COLO829 (cell line): ENCODE measurements around the gene TLDC2.
"Not testable (repeated sequence)": the region's sequence is repeated elsewhere in the genome, so short reads cannot be mapped to it uniquely, and the experiment has no call there.

ENCODE experiments used
- DNase-seq: peaks from one replicate; pipeline ENCODE4 v3.0.0; 2012; ENCODE audit warnings: low spot score

The TLDC2 gene

DNA sequence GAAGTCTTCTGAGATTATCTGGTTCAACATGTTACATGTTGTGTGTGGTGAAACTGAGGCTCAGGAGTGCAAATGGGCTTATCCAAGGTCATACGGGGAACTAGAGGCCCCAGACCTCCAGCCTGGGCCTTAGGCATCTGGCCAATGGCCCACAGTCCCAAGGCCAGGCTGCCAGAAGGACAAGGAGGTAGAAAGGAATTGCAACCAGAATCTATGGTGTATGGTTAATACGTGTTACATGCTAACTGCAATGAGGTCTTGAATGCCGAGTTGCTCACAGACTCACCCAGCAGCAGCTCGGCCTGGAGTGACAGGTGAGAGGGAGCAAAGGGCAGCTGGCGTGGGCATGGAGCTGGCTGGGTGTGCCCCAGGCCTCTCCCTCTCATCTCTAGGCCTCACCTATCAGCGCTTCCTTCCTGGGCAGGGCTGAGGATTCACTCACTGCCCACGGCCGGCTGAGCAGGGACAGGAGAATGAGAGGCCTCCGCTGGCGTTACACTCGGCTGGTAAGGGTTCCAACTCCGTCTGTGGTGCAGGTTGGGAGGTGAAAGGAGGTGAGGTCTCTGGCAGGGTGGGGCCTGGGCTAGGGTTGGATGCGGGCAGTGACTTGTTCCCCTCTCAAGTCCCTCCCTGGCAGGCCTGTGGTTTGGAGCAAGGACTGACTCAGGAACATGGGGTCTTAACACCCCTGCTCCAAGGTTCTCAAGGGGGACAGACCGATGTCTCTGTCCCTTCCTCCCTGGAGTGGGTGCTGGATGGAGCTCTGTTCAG lies at the start of gene TLDC2:
Gene TLDC2 (plus strand): TSS at position 437 of the 771 bp plus-strand sequence. CDS start 37 bp downstream, at position 474.
- DNase-seq = no peak

DNA sequence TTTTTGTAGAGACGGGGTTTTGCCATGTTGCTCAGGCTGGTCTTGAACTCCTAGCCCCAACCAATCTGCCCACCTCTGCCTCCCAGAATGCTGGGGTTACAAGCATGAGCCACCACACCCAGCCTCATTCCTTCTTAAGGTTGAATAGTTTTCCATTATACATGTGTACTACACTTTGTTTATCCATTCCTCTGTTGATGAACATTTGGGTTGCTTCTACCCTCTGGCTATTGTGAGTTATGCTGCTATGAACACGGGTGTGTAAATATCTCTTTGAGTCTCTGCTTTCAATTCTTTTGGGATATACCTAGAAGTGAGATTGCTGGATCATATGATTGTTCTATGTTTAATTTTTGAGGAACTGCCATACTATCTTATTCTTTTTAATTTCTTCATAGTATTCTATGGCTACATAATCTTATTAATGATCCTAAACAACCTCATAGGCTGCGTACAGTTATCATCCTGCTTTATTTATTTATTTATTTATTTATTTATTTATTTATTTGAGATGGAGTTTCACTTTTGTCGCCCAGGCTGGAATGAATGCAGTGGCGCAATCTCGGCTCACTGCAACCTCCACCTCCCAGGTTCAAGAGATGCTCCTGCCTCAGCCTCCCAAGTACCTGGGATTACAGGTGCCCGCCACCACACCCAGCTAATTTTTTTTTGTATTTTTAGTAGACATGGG lies 49.2 kb upstream of the TLDC2 start:
- DNase-seq = no peak

DNA sequence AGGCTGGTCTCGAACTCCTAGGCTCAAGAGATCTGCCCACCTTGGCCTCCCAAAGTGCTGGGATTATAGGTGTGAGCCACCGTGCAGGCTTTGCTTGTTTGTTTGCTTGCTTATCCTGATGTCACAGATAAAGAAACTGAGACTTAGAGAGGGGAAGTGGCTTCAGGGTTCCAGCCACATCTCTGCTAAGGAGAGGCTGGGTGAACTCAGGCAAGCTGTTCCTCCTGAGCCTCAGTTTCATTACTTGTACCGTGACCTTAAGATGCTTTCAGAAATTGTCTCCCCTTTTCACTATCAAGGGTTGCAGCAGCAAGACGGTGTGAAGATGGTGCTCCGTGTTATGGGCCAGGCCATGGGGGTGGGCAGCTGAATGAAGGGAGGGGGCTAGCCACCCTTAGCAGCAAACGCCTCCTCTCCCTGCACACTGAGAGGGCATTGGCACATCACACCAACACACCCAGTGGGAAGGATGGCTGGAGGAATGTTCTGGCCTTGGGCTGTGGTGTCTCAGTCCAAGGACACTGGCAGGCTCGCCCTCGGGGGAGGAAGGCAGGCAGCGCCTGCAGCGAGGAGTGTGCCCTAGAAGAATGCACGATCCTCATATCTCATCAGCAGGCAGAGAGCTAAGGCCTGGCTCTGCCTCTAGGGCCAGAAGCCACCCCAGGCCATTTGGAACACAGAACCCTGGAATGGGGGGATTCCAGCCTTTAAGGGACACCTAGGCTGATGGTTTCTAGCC lies 48.2 kb upstream of the TLDC2 start:
- DNase-seq = no peak

DNA sequence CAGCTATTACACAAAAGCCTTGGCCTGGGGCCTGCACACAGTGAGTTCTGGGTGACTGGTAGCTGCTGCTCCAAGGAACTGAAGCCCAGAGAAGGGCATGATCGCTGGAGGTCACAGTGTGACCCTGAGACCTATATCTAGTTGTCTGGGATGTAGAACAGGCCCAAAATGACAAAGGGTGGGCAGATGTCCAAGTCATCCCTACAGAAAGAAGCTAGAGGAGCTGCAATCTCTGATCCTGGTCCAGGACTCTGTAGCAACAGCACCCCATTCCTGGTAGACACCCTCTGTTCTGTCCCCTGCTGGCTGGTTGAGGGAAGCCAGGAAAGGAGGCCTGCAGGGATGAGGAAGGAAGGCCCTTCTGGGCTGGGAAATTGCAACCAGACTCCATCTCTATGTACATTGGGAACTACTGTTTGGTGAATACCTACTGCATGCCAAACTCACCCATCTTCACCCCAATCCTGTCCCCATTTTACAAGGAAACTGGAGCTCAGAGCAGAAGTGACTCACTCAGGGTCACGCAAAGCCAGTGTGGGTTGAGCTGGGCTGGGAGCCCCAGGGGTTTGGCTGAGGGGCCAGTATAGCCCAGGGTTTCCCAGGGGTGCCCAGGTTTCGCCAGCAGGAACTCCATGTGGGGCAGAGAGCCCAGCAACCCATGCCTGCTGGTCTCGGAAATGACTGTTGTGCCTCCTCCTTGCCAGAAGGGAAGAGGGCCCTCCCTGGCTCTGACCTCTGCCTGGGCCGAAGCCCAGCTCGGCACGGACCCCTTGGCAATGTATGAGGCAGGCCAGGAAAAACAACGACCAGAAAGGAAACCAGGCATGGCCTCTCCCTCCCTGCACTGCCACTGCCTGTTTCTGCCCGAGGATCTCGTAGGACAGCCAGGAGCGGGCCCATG lies 44.9 kb upstream of the TLDC2 start:
- DNase-seq = no peak

DNA sequence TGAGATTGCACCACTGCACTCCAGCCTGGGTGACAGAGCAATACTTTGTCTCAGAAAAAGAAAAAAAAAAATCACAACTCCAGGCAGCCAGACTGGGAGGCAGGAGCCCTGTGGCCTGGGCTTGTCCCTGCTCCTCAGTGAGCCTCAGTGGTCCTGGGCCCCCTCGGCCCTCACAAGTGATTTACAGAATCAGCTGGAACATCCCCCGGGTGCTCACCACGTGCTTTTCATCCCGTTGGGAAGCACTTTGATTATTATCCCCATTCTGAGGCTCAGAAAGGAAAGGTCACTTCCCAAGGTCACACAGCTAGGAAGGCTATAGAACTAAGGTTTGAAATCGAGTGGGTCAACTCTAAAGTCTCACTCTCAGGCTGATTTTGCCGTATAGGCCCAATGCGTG lies 43.1 kb upstream of the TLDC2 start:
- no peak for DNase-seq

DNA sequence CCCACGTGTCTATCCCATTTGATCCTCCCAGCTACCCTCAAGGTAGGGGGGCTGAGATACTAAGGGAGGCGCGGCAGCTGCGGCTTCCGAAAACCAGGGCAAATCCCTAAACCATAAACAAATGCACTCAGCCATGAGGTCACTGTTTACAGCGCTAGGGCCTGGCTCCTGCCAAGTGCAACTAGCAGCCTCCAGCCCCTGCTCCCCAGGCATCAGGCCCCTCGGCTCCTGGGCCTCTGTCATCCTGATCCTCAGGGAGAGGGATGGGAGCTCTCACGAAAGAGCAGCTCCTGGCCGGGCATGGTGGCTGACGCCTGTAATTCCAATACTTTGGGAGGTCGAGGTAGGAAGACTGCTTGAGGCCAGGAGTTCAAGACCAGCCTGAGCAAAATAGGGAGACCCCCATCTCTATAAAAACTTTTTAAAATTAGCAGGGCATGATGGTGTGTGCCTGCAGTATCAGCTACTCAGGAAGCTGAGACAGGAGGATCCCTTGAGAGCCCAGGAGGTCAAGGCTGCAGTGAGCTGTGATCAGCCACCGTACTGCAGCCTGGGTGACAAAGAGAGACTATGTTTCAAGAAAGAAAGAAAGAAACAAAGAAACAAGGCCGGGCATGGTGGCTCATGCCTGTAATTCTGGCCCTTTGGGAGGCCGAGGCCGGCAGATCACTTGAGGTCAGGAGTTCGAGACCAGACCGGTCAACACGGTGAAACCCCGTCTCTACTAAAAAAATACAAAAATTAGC lies 42.5 kb upstream of the TLDC2 start:
- no peak for DNase-seq

DNA sequence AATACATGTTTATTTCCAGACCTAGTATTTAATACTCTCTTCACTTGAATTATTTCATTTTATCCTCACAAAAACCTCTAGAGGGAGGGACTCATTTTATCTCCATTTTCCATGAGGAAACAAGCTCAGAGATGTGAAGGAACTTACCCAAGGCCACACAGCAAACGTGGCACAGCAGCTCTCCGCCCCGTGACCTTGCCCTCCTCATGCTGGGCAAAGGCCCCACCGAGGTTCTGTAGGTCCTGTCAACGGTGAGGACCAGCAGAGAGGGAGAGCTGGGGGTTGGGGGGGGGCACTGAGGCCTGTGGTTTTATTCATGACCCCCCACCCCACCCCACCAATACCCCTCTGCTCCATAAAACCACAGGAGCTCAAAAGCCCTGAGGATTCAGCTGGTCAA lies 40.9 kb upstream of the TLDC2 start:
- no peak for DNase-seq

DNA sequence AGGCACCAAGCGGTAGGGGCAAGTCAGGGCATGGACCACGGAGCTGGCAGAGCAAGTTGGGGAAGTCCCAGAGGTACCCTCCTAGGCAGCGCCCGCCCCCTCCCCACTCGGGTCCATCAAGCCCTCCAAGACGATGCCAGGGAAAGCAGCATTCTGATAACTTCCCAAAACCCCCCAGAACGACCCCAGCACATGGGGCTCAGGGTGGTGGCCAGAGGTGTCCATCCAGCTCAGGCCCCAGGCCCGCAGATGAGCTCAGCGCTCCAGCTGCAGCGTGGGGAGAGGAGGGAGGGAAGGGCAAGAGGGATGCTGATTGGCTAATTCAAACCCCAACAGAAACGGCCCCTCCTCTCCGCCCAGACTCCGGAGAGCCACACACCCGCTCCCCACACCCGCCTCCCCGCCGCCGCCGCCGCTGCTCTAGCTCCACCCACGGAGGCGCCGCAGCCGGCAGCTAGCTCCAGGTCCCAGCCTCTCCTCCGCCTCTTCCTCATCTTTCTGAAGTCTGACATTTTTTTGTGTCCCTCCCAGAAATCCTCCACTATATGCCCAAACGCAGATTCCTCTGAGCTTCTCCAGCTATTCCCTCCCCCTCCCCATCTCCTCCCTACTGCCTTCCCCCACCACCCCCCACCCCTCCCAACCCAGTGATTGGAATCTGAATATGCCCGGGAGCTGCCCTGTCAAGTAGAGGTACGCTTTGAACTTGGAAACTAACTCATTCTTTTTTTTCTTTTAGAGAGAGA lies 40.3 kb upstream of the TLDC2 start:
- peak; percentile 97 for DNase-seq

DNA sequence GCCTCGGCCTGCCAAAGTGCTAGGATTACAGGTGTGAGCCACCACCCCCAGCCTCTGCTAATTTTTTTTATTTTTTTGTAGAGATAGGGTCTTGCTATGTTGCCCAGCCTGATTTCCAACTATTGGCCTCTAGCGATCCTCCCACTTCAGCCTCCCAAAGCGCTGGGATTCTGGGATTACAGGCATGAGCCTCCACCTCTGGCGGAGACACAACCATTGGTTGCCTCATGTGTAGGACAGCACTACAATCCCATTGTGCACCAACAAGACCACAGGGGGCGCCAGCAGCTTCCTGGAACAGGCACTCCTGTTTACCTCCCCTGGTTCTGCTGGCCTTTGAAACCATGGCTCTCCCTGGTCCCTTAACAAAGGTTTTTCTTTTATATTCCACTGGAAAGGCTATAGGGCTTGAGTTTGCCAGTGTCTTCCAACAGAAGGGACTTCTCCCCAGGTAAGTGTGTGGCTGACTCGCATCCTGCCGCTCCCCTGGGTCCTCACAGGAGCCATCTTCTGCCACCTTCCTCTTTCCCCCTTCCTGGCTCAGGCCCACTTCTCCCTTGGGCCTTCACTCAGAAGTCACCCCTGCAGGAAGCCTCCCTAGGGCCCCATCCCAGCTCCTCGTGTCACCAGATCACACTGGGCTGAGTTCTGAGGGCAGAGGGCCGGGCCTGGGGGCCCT lies 39.2 kb upstream of the TLDC2 start:
- DNase-seq = peak; percentile 60

DNA sequence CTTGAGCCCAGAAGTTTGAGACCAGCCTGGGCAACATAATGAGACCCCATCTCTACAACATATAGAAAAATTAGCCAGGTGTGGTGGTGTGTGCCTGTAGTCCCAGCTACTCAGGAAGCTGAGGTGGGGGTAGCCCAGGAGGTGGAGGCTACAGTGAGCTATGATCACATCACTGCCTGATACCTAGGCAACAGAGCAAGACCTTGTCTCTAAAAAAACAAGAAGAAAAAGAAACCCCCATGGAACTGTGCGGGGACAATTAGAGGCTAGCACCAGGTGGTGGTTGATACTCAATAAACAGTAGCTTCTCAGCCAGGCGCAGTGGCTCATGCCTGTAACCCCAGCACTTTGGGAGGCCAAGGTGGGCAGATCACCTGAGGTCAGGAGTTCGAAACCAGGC lies 37.6 kb upstream of the TLDC2 start:
- DNase-seq = not testable (repeated sequence)

DNA sequence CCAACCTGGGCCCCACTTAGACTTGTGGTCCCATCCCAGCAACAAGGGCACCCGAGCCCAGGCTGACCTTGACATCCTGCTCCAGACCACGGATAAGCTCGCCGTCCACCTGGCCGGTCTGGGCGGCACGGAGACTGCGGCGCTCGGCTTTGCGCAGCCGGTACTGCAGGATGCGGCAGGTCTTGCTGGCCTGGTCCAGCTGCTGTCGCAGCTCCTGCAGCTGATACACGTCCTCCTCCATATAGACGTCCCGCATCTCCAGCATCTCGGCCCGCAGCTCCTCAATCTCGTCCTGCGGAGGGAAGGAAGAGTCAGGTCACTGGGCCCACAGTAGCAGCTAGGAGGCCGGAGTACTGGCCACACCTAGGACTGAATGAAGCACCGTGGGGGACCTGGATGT lies 36.8 kb upstream of the TLDC2 start:
- DNase-seq = no peak

DNA sequence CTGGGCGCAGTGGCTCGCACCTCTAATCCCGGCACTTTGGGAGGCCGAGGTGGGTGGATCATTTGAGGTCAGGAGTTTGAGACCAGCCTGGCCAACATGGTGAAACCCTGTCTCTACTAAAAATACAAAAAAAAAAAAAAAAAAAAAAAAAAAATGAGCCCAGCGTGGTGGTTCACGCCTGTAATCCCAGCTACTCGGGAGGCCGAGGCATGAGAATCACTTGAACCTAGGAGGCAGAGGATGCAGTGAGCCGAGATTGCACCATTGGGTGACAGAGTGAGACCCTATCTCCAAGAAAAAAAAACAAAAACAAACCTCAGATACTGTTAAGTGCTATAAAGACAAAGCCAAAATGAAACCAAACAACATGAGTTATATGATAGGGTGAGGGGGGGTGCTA lies 34.9 kb upstream of the TLDC2 start:
- not testable (repeated sequence) for DNase-seq

DNA sequence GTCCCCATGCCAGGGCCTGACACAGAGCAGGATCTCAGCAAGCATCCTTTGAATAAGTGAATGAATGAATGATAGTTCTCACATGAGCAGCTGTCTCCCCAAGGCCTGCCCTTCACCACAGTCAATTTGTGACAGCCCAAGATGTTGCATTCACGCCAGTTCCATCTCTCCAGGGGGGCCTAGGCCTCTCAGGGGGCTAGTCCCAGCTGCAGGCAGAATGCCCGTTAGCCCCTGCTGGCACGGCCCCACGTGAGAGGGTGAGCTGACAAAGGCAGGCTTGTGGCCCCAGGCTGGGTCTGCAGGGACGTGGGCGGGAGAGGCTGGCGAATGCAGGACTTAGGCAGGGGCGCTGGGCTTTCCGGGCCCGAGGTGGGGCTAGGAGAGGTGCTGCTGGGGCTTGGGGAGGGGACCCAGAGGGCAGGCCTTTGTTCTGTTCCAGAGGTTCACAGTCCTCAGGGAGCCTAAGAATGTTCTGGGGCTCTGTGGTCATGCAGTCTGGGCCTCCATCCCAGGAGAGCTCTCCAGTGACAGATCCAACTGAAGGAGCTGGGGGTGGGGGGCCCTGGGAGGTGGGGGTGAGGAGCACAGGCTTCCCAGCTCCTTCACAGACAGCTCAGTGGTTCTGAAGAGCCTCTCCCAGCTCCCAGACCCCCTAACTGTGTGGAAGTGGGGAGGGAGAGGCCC lies 30.5 kb upstream of the TLDC2 start:
- DNase-seq = peak; percentile 57

DNA sequence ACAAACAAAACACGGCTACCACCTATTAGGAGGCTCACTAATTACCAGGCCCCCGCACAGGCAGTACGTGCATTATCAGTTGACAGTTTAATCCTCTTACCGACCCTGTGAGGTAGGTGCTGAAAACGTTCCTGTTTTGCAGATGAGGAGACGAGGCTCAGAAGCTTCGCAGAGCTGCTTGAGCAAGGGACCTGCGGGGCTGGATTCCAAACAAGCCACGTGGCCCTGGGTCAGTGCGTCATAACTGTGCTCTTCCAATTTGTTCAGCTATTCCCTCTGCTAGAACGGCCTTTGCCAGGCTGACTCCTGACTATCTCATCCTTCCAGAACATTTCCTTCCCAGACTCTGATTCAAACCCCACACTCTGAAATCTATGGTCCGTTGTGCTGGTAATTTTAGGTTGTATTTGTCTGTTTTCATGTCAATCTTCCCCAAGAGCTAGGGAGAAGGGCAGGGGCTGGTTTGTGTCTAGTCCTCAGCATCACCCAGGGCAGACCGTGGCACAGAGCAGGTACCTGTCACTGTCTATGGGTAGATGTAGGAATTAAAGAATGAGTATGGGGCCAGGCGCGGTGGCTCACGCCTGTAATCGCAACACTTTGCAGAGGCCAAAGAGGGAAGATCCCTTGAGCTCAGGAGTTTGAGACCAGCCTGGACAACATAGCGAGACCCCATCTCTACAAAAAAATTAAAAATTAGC lies 28.8 kb upstream of the TLDC2 start:
- DNase-seq = no peak

DNA sequence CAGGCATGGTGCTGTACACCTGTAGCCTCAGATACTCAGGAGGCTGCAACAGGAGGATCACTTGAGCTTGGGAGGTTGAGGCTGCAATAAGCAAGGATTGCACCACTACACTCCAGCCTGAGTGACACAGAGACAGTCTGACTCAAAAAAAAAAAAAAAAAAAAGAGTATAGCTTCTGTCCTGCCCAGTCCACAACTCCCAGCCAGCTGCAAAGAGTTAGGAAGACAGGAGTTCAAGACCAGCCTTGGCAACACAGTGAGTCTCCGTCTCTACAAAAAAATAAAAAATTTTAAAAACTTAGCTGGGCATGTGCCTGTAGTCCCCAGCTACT lies 28.3 kb upstream of the TLDC2 start:
- DNase-seq = no peak

DNA sequence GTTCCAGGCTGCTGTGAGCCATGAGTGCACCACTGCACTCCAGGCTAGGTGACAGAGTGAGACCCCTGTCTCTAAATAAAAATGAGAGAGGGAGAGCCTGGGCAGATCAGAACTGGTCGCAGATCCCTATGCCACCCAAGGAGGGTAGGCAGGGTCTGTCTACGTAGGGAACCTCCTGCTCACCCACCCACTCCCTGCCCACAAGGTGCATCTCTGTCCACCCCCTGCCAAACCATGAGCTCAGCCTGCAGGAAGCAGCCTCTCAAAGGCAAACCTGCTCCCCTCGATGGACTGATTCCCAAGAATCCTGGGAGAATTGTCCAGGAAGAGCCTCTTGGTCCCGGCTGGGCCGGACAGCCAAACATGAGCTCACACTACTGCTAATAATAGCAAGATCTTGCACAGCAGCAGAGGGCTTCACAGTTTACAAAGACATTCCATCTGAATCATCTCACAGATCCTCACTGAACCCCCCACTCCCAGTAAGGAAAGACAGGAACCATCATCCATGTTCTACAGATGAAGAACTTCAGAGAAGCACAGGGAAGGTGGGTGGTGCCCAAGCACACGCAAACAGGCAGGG lies 27.8 kb upstream of the TLDC2 start:
- no peak for DNase-seq

DNA sequence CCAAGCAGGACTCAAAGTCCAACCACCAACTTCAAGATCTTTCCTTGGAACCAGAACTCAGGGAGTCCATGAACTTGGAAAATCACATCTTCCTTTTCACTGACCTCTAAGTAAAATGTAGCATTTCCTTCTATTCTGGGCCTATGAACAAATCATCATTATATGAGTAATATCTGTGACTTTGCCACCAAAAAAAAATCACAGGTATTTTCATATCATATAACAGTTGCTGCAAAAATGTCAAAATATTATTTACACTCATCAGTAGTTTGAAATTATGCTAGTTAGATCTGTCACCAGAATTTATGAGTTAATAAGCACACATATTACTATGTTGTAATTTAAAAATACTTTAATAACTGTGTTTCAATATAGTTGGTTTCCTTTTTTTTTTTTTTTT lies 27.3 kb upstream of the TLDC2 start:
- DNase-seq = no peak

DNA sequence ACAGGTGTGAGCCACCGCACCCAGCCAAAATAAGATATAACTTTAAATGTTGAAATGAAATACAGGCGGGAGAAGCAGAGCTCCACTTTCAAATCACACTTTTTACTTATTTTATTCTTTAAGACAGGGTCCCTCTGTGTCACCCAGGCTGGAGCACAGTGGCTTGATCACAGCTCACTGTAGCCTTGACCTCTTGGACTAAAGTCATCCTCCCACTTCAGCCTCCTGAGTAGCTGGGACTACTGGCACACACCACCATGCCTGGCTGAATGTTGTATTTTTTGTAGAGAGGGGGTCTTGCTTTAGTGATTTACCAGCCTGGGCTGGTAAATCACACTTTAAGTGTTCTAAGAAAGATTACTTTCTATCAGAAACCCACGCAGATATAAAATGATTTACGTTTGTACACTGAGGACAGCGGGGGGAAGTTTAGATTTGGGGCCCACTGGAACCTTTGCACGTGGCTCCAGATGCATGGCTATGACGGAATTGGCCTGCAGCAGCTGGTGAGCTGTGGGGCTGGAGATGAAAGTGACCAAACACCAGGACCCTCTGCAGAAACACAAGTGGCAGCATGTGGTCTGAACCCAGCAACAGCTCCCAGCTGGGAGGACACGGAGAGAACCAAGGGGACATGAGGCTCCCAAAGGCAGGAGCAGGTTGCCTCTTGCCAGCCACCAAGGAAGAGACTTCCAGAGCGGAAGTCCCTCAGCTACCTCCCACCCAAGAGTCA lies 26.4 kb upstream of the TLDC2 start:
- DNase-seq = no peak
